GM21367 (cell line): ENCODE data around the gene SYTL2.

ENCODE experiments used
- ATAC-seq: cut with Tn5 transposase; IDR thresholded peaks from one replicate; pipeline ENCODE4 v1.9.1; 2021; ENCODE audit not compliant: unreplicated experiment

Gene SYTL2

DNA sequence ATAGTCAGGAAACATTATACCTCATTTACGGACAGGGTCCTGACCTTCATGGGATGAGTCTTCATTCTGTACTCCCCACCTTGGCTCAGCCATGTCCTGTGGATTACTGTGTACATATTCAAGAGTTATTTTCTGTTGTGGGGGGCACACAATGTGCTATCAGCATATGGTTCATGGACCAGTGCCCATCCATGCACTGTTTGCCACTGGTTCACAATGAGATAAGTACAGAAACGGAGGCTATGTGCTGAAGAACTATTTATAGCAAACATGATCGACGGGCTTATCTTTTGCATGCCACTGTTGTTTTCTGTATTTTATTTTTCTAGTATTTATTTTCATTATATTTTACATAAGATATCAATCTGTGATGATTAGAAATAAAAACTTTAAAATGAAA is 68.6 kb downstream of the SYTL2 start:
- no peak for ATAC-seq

DNA sequence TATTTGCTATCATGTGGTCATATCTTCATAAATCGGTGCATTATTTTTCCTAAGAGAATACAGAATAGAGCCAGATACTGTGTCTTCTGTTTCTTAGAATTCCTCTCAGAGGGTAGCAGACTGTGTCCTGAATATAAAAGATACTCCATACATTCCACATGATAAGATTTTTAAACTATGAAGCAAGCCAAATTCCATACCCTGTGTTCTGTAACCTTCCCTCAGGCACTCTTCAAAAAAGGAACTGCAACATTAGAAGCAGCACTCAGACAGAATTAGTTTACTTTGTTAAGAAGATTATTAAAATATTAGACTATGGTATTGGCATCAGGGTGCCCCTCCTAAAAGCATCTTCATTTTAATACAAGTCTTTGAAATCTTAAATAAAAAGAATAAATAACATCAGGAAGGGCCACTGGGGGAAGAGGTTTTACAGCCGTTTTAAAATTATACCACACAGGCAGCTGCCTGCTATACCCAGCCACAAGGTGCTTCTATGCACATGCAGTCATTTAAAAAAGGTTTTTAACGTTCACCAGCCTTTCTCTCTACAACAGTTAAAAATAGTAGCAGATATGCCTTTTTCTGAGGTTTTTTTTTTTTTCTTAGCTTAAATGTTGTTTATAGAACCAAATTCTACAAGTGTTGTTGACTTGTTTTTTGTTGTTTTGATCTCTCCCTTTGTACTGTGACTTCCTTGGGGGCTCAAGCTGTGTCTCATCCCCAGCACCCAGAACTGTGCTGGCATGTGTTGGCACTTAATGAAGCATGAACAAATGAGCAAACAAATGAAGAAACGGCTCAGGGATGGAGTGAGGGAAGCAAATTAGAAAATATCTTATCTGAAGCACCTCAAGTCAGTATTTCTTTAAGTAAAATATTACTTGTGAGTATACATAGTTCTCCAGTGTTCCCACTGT is 70.2 kb downstream of the SYTL2 start:
- ATAC-seq: no peak

GRCh38 chr11:85737738-85738137 is 73.2 kb downstream of the SYTL2 start:
- no peak for ATAC-seq

GRCh38 chr11:85735876-85736460 is 75.0 kb downstream of the SYTL2 start:
- ATAC-seq: no peak

GRCh38 chr11:85732965-85733364 is 78.0 kb downstream of the SYTL2 start:
- ATAC-seq: no peak

DNA sequence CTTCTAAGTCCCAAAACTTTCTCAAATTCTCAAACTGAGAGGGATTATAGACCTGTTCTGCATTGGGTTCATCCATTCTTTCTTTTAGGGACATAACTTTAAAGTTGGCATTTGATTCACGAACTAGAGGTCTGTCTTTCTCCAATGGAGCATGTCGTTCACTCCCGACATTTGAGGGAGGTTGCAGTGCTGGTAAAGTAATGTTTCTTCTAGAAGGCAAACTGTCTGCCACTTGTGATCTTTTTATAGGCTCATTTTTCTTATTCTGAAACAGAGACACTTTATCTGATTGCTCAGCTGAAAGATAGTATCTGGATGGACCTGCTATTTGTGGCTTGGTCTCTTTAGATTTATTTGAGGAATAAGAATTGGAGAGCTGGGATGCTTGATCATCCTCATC is 84.6 kb downstream of the SYTL2 start:
- no peak for ATAC-seq

- no peak for ATAC-seq
Measured at GRCh38 chr11:85725510-85726258, 85.3 kb downstream of the SYTL2 start.

DNA sequence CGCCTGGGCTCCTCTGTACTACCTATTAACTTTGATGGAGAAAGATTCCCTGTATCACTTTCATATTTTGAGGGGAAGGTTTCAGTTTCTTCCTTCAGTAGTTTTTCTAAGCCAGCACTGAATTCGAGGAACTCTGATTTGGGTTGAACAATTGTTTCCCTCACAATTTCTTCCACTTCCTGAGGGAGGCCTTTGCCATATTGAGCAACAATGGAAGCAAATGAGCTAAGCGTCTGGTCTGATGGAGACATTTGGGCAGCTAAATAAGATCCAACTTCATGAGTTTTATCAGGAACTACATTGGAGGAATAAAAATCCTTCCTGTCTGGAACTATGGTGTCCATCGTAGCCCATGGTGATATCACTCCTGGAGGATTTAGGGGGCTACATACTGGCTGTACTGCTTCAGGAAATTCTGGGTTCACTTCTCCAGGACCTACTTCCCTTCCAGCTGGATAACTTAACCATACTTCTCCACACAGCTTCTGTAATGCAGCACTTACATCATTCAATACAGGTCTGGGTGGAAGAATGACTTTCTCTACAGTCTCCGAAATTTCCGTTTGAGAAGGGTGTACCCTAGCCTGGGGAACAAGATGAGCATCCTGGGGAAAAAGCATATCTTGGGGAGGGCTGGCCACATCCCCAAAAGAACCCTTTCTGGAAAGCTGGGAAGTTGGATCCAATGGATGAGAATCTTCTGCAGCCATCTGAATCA is 86.0 kb downstream of the SYTL2 start:
- no peak for ATAC-seq

- ATAC-seq: no peak
Measured at GRCh38 chr11:85723088-85723487, 87.9 kb downstream of the SYTL2 start.

DNA sequence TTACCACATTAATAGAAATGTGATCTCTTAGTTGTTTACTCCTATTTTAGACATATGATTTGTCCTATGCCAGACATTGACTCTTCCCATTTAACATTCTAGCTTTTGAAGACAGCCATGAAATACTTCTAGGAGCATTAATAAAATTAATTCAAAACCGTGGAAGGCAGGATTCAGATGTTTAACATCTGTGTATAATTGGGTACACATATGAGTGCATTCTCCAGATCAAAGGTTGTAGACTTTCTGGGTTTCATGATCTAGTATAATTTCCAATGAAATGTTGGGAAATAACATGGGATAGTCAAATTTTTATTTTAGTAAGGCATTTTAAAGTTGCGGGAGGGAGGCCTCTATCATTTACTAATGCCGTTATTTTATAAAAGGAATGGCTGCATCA is 89.8 kb downstream of the SYTL2 start:
- ATAC-seq: no peak

GRCh38 chr11:85718991-85719807 is 91.7 kb downstream of the SYTL2 start:
- no peak for ATAC-seq

GRCh38 chr11:85718126-85718943 is 92.6 kb downstream of the SYTL2 start:
- ATAC-seq: no peak

GRCh38 chr11:85717429-85717828 is 93.5 kb downstream of the SYTL2 start:
- ATAC-seq: no peak

GRCh38 chr11:85712953-85713352 is 98.0 kb downstream of the SYTL2 start:
- ATAC-seq: no peak

- ATAC-seq: no peak
Measured at GRCh38 chr11:85710917-85711316, 100.0 kb downstream of the SYTL2 start.

DNA sequence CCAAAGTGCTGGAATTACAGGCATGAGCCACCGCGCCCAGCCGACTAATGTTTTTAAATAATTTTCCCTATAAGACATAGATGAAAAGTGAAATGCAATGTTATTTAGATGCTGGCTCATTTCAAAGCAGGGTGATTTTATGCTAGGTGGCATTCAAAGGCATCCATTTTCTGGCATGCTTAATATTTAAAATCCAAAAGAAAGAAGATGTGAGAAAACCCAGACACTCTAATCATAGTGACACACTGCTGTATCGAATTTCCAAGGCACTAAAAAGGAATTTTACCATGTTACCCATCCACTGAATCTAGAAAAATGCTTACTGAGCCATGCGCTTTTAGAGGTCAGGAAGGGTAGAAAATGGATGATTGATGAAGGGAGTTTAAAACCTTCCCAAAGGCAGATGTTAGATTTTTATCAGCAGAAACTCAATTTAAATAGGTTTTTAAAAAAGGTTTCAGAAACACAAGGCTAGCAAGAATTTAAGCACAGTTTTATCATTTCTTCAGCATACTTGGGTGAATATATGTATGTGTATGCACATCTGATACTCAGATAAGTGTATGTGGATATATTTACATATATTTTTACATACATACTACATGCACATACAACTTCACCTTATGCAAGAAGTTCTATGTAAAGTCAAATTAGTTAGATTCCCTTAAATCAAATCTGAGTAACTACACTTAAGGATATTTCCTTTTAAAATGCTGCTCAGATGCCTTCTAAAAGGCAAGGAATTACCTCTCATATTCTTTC is 100.8 kb downstream of the SYTL2 start:
- no peak for ATAC-seq

- no peak for ATAC-seq
Measured at GRCh38 chr11:85705800-85706199, 105.1 kb downstream of the SYTL2 start.

- ATAC-seq: no peak
Measured at GRCh38 chr11:85704967-85705366, 106.0 kb downstream of the SYTL2 start.
